K562 (cell line): ENCODE data around the gene CCR8.

Experiments
- EP300 ChIP-seq: IDR thresholded peaks from 2 replicates; pipeline ENCODE4 v1.6.1; 2012; ENCODE audit warnings: low read length, improper control_type of control experiment
- EZH2 ChIP-seq: IDR thresholded peaks from 2 replicates; pipeline ENCODE4 v1.6.1; 2012; ENCODE audit warnings: low read depth, mild to moderate bottlenecking, inconsistent platforms, low read length, borderline replicate concordance
- MXI1 ChIP-seq: IDR thresholded peaks from 2 replicates; pipeline ENCODE4 v1.6.1; 2011; ENCODE audit warnings: low read depth, mild to moderate bottlenecking, improper control_type of control experiment, low read length
- NFE2 ChIP-seq: IDR thresholded peaks from 2 replicates; pipeline ENCODE4 v1.6.1; 2014; ENCODE audit warnings: antibody characterized with exemption, low read depth
- ZSCAN29 ChIP-seq: fragments of 450-650 bp; IDR thresholded peaks from 2 replicates; pipeline ENCODE4 v1.6.1; 2017
- TF ChIP-seq, protein P1 (sequence below), 3 experiments: IDR thresholded peaks in 2 of 3; conservative IDR thresholded peaks in 1 of 3; 2 replicates each; pipeline ENCODE4 v1.5.1; 2011 to 2012; ENCODE audit warnings: low read length in 3 of 3, mild to moderate bottlenecking in 3 of 3, control low read depth in 2 of 3, improper control_type of control experiment in 1 of 3, inconsistent platforms in 1 of 3, low read depth in 1 of 3, mixed read lengths in 1 of 3, moderate library complexity in 1 of 3; ENCODE audit not compliant: insufficient read depth in 2 of 3

DNA sequence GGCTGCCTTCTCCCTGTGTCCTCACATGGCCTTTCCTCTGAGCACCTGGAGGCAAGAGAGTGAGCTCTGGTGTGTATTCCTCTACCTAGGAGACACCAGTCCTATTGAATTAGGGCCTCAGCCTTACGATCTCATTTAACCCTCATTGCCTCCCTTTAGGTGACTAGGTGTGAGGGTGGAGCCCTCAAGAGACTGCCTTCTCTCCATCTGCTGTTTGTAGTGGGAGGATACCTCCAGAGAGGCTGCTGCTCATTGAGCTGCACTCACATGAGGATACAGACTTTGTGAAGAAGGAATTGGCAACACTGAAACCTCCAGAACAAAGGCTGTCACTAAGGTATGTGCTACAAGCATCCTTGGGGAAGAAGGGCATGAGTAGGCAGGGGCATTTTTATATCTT, at the start of gene CCR8:
- TF ChIP-seq NFE2 (no peak), EZH2 (no peak), ZSCAN29 (no peak), MXI1 (no peak), EP300 (no peak)
- TF ChIP-seq, protein P1, sequence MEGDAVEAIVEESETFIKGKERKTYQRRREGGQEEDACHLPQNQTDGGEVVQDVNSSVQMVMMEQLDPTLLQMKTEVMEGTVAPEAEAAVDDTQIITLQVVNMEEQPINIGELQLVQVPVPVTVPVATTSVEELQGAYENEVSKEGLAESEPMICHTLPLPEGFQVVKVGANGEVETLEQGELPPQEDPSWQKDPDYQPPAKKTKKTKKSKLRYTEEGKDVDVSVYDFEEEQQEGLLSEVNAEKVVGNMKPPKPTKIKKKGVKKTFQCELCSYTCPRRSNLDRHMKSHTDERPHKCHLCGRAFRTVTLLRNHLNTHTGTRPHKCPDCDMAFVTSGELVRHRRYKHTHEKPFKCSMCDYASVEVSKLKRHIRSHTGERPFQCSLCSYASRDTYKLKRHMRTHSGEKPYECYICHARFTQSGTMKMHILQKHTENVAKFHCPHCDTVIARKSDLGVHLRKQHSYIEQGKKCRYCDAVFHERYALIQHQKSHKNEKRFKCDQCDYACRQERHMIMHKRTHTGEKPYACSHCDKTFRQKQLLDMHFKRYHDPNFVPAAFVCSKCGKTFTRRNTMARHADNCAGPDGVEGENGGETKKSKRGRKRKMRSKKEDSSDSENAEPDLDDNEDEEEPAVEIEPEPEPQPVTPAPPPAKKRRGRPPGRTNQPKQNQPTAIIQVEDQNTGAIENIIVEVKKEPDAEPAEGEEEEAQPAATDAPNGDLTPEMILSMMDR (IDR thresholded peaks at IDR 0.05 in 2 of 3, conservative IDR thresholded peaks at IDR 0.05 in 1 of 3; ENCODE audit: insufficient read depth in 2 of 3, low read depth in 1 of 3, low read length in 3 of 3), result no peak
